NCI-H2227 treated with DMSO at 0.1 percent for 48 hours (cell line): ENCODE data around the gene NADSYN1.

Source experiments
- DNase-seq: peaks from one replicate; lab custom pipeline; 2025; lab: John Stamatoyannopoulos, UW

The NADSYN1 gene

DNA sequence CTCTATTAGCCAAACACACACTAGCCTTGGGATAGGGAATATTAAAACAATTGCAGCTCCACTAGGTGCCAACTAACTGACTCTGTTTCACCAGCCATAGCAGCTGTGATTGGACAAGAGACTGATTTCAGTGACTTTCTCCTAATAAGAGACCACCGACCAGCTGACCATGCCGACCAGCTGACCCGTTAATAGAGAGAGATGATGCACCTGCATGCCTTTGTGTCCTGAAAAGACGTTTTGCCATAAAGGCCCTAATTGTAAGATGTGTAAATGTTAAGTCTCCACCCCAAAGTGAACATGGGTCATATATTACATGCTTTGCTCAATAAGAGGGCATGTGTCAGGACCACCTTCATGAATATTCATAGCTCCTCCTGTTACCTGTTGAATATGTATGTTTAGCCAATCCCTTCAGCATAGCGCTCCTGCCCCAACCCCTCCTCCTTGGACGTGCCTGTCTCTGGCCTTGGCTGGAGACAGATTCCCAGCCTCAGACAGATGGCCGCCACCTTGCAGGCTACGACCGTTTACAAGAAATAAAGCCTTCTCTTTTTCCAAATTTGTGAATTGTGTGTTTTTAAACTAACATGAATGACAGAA, 1.3 kb upstream of the NADSYN1 start:
- peak; percentile 19 for DNase-seq

GRCh38 chr11:71452199-71453036, 585 bp upstream of the NADSYN1 start:
- DNase-seq = peak; percentile 39

- no peak for DNase-seq
Observed at GRCh38 chr11:71453918-71454304, 908 bp downstream of the NADSYN1 start.

DNA sequence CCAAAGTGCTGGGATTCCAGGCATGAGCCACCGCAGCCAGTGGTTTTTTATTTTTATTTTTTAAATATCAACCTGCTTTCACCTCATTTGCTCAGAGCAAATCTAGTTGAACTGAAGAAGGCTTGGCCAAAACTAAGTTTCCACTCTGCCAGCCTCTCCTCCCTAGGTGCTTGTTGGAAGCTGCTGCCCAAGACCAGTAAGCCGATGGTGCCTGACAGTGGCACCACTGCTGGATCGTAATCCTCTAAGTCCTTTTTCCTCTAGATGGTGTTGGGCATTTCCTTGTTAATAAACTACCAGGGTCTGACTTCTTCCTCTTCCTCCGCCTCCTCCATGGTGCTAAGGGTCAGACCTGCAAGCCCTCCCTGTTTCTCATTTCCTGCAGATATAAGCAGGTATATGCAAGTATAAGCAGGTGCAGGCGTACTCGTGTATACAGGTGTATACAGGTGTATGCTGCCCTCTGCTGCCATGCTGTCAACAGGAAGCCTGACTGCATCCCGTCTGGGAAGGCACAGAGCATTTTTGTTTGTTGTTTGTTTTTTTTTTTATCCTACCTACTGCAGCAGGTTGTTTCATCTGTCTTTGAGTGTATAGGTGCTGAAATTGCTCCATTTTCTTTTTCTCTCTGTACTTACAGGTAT, 1.6 kb downstream of the NADSYN1 start:
- no peak for DNase-seq

DNA sequence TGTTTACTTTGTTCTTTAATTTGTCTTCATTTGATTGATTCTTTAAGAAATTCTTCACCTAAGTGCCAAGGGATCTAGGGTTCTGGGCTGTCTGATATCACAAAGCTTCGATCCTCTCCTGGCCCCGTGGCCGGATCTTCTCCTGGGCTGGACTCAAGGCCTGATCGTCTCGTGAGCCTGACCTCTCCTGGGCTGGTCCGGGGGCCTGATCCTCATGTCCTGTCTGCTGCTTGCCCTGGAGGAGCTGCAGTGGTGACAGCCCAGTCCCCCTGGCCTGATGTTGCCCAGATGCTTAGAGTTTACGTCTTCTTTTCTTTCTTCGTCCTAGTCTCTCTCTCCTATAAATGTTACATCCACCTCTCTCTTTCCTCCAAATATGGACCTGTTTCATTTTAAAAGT, 3.3 kb downstream of the NADSYN1 start:
- DNase-seq = no peak

GRCh38 chr11:71456831-71457230, 3.8 kb downstream of the NADSYN1 start:
- no peak for DNase-seq

DNA sequence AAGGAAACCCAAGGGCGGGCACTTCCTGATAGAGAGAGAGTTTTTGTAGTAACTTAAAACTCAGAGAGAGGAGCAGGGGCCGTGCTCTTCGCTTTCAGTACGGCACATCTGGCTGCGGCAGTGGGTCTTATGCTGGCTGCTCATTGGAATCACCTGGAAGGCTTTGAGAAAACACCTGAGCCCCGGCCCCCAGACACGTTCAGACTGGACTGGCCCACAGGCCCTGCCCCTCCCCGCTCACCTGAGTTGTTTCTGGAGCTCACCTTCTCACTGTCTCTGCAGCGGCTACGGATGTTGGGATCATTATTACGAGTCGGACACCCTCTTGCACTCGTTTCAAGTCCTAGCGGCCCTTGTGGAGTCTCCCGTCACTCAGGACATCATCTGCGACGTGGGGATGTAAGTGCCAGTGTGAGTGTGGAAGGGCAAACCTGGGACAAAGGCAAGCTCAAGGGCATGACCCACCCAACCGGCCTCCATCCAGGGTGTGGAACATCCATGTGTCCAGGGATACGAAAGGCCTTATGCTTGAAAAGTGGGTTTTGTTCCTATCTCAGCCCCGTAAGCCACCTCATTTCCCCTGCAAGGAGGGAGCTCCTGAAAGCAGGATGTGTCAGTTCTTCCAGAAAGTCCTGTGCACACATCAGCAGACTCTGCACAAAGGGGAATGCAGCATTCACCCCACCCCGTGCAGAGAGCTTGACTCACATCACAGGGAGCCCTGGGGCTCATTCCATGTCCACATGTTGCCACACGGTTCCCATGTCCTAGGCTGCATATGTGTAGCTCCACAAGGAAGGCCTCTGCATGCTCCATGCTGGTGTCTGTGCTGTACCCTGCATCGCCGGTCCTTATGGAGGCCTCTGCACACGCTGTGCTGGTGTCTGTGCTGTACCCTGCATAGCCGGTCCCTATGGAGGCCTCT, 5.4 kb downstream of the NADSYN1 start:
- DNase-seq = no peak

DNA sequence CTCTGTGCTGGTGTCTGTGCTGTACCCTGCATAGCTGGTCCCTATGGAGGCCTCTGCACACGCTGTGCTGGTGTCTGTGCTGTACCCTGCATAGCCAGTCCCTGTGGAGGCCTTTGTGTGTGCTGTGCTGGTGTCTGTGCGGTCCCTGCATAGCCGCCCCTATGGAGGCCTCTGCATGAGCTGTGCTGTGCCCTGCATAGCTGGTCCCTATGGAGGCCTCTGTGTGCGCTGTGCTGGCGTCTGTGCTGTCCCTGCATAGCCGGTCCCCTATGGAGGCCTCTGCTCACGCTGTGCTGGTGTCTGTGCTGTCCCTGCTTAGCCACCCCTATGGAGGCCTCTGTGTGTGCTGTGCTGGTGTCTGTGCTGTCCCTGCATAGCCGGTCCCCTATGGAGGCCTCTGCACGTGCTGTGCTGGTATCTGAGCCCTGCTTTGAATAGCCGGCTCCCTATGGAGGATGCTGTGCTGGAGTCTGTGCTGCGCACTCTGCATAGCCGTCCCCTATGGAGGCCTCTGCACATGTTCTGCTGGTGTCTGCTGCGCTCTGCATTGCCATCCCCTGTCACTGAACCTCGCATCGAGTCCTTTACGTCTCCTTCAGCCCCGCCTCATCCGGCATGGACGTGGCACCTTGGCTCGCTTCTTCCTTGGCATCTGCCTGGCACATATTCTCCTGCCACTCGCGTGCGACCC, 6.2 kb downstream of the NADSYN1 start:
- DNase-seq = no peak

GRCh38 chr11:71459767-71460320, 6.8 kb downstream of the NADSYN1 start:
- DNase-seq = no peak

GRCh38 chr11:71461696-71462095, 8.7 kb downstream of the NADSYN1 start:
- no peak for DNase-seq

DNA sequence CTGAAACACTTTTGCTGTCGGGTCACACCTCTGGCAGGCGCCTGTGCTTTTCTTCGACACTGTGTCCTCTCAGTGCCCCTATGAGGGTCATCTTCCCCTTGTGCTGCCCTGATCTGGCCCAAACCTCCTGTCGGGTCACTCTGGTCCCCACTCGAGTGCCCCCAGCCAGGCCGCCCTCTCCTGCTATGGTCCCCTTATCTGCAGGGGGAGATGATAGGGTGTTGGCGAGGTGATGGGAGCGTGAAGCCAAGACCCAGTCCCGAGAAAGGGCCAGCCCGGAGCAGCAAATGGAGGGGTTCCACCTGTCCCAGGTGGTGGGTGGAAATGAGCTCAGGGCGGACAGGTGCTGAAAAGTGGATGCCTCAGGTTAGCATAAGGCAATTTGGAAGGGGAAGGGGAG, 9.7 kb downstream of the NADSYN1 start:
- no peak for DNase-seq

GRCh38 chr11:71463331-71464211, 10.6 kb downstream of the NADSYN1 start:
- DNase-seq = no peak

DNA sequence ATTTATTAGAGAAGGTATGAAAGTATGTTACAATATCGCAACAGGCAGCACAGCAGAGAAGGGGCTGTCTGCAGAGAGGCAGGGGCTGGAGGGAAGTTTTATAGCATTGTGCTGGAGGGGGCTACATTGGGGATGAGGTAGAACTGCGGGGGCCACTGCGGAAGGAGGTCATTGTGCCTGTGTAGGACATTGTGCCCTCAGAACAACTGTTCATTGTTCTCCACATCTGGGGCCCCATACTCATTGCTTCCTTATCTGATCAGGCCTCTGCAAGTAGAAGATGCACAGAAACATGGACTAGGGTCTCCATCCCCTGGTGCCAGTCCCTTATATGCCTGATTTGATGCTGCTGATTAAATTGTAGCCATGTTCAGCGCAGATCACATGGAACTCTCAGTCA, 12.1 kb downstream of the NADSYN1 start:
- DNase-seq = no peak

- no peak for DNase-seq
Observed at GRCh38 chr11:71466358-71466757, 13.4 kb downstream of the NADSYN1 start.

DNA sequence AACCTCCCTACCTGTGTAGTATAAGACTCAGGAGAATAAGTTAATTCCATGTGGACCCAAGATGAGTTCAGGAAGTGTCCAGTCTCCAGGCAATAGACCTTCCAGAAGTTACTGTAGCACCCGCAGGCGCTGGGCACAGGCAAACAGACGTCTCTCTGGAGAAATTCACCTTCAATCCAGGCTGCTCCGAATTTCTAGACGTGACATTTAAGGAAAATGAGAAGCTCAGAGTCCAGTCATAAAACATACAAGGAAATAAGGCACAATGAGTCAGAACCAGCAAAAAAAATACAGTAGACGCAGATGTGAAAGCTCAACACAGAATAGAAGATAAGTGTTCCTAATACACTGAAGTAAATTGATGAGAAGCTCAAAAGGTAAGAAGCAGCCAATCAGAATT, 14.2 kb downstream of the NADSYN1 start:
- DNase-seq = no peak

GRCh38 chr11:71470946-71471345, 17.9 kb downstream of the NADSYN1 start:
- DNase-seq = no peak

DNA sequence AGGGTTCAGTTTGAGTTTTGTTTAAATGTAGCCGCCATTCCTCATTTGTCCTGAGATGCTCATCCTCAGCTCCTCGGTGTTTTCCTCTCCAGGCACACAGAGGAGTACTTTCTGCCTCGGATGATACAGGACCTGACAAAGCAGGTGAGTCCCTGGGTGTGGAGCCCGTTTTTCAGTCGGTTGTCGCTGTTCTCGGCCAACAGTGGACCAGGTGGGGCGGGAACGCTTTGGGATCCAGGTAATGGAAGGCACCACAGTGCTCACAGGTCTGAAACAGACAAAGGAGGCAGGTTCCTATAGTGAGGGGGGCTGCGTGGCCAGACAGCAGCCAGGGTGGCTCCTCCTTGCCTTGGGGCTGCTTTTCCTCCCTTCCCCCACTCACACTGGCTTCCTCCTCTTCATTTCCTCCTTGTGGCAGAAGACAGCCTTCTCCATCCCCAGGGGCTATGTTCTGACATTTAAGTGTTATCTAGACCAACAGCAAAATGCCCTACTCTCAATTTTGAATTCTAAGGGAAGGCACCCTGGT, 19.4 kb downstream of the NADSYN1 start:
- no peak for DNase-seq

GRCh38 chr11:71472941-71473792, 20.2 kb downstream of the NADSYN1 start:
- DNase-seq = no peak

GRCh38 chr11:71473793-71474080, 20.7 kb downstream of the NADSYN1 start:
- no peak for DNase-seq
